ENCODE data around the gene IQCF5.

- no peak for TF ChIP-seq SUZ12 (IDR thresholded peaks at IDR 0.05; ENCODE audit: extremely low read depth, insufficient read depth, insufficient read length)
- no peak for TF ChIP-seq ZNF274 (IDR thresholded peaks at IDR 0.05; ENCODE audit: low read depth, low read length)
These were observed 45.7 kb upstream of the IQCF5 start for GRCh38 chr3:51921081-51921578.
